NCI-H748 (cell line): ENCODE data around the gene RELN.

Source experiments
- DNase-seq: peaks from one replicate; lab custom pipeline; 2025; ENCODE audit not compliant: unreplicated experiment; lab: John Stamatoyannopoulos, UW

RELN gene

GRCh38 chr7:103731169-103731568, 258.3 kb downstream of the RELN start:
- DNase-seq, result no peak

GRCh38 chr7:103729026-103729425, 260.4 kb downstream of the RELN start:
- DNase-seq, result no peak

- DNase-seq, result no peak
Measured at GRCh38 chr7:103727982-103728610, 261.4 kb downstream of the RELN start.

GRCh38 chr7:103719070-103719469, 270.4 kb downstream of the RELN start:
- DNase-seq, result no peak

GRCh38 chr7:103718482-103719061, 270.9 kb downstream of the RELN start:
- DNase-seq, result no peak

GRCh38 chr7:103717574-103717973, 271.9 kb downstream of the RELN start:
- DNase-seq, result no peak

- no peak for DNase-seq
Measured at GRCh38 chr7:103715376-103716120, 273.9 kb downstream of the RELN start.

- no peak for DNase-seq
Measured at GRCh38 chr7:103714376-103714927, 275.0 kb downstream of the RELN start.

GRCh38 chr7:103712991-103713778, 276.3 kb downstream of the RELN start:
- no peak for DNase-seq

GRCh38 chr7:103711413-103711812, 278.0 kb downstream of the RELN start:
- DNase-seq, result no peak

- no peak for DNase-seq
Measured at GRCh38 chr7:103710247-103710646, 279.2 kb downstream of the RELN start.

GRCh38 chr7:103706805-103707204, 282.7 kb downstream of the RELN start:
- no peak for DNase-seq

GRCh38 chr7:103705542-103705941, 283.9 kb downstream of the RELN start:
- no peak for DNase-seq

- no peak for DNase-seq
Measured at GRCh38 chr7:103704701-103705100, 284.8 kb downstream of the RELN start.

GRCh38 chr7:103702982-103703381, 286.5 kb downstream of the RELN start:
- DNase-seq, result no peak

- DNase-seq, result no peak
Measured at GRCh38 chr7:103702454-103702853, 287.0 kb downstream of the RELN start.

GRCh38 chr7:103699032-103699431, 290.4 kb downstream of the RELN start:
- DNase-seq, result no peak

- no peak for DNase-seq
Measured at GRCh38 chr7:103698064-103698463, 291.4 kb downstream of the RELN start.

GRCh38 chr7:103695521-103695920, 293.9 kb downstream of the RELN start:
- no peak for DNase-seq

GRCh38 chr7:103694304-103694703, 295.2 kb downstream of the RELN start:
- DNase-seq, result no peak

GRCh38 chr7:103691291-103691690, 298.2 kb downstream of the RELN start:
- DNase-seq, result peak; percentile 62
